MCF 10A (cell line): ENCODE data around the gene SIRPB2. TPM values are rescaled to one million over a fixed set of nuclear protein-coding genes. Genes with fewer than 3 reads are reported as not detected.
A peak's percentile ranks its signal among the peaks of the same experiment; 100 is the strongest.

Experiments
- BruUV-seq: library from RNA; stranded (reverse); fragments of 400-500 nt; replicated peaks from 2 replicates; lab custom pipeline; 2021; lab: Mats Ljungman, UMichigan
- CTCF ChIA-PET: fragments of 300-600 bp; sonication (Branson Sonifier 250); formaldehyde crosslinking; extraction: SDS; loops from one replicate; lab custom pipeline; 2021; ENCODE audit warnings: antibody characterized with exemption, inconsistent platforms; lab: Yijun Ruan, JAX
- POLR2A ChIA-PET: fragments of 300-600, 350-650 bp; sonication (Branson Sonifier 250); formaldehyde crosslinking; extraction: SDS; loops from one replicate; lab custom pipeline; 2020; ENCODE audit warnings: antibody characterized with exemption, inconsistent platforms; lab: Yijun Ruan, JAX
- DNase-seq: peaks from one replicate; pipeline ENCODE4 v3.0.0-alpha.2; 2018; ENCODE audit not compliant: unreplicated experiment
- H3K27ac Mint-ChIP-seq: one replicate; pipeline ENCODE4 v1.8.0; 2022; ENCODE audit warnings: mild to moderate bottlenecking, low read depth, mixed read lengths; ENCODE audit not compliant: unreplicated experiment
- H3K27me3 Mint-ChIP-seq: one replicate; pipeline ENCODE4 v1.8.0; 2022; ENCODE audit warnings: mixed read lengths; ENCODE audit not compliant: insufficient read depth, unreplicated experiment
- H3K36me3 Mint-ChIP-seq: one replicate; pipeline ENCODE4 v1.8.0; 2022; ENCODE audit warnings: mild to moderate bottlenecking, moderate library complexity, mixed read lengths; ENCODE audit not compliant: insufficient read depth, unreplicated experiment
- H3K4me1 Mint-ChIP-seq: one replicate; pipeline ENCODE4 v1.8.0; 2022; ENCODE audit warnings: mixed read lengths; ENCODE audit not compliant: insufficient read depth, unreplicated experiment
- H3K4me3 Mint-ChIP-seq: one replicate; pipeline ENCODE4 v1.8.0; 2022; ENCODE audit warnings: mild to moderate bottlenecking, moderate library complexity, mixed read lengths; ENCODE audit not compliant: unreplicated experiment
- H3K9me3 Mint-ChIP-seq: one replicate; pipeline ENCODE4 v1.8.0; 2022; ENCODE audit warnings: mixed read lengths; ENCODE audit not compliant: unreplicated experiment
- intact Hi-C: fragments of 100-400 bp; cut with micrococcal nuclease; formaldehyde crosslinking; loops from 2 replicates; pipeline ENCODE4 v1.14.1; 2022
- total RNA-seq: library from RNA; stranded (reverse); gene quantifications from 2 replicates; pipeline ENCODE4 v1.2.3, GENCODE V29; 2022
- TF ChIP-seq, protein P1 (sequence below): fragments of 200-600 bp; IDR thresholded peaks from one replicate; pipeline ENCODE4 v1.8.0; 2022; ENCODE audit warnings: antibody characterized with exemption, mild to moderate bottlenecking; ENCODE audit not compliant: unreplicated experiment

The SIRPB2 gene
- total RNA-seq, 1 experiment from 2014 or later: 1.8 TPM

DNA sequence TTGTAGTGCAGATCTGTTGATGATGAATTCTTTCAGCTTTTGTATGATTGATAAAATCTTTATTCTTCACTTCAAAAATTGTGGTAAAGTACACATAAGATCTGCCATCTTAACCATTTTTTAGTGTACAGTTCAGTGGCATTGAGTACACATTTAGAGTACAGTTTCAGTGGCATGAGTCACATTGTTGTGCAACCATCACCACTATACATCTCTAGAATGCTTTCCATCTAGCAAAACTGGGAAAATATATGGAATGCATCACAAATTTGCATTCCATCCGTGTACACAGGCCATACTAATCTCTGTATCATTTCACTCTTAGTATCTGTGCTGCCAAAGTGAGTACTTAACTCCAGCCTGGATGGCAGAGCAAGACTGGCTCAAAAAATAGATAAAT is 37.6 kb upstream of the SIRPB2 start:
- Mint-ChIP-seq H3K9me3 (peaks cover 8% of the 10 kb centered on the region), H3K36me3 (no peaks in the 10 kb centered on the region), H3K27ac (no peak overlapping the region), H3K27me3 (no peaks in the 10 kb centered on the region), H3K4me1 (no peaks in the 10 kb centered on the region), H3K4me3 (no peak overlapping the region)
- peak; percentile 65 for DNase-seq
- no TSS peak for BruUV-seq
- ChIA-PET POLR2A (interaction anchor here (0.6 to 1.1 kb wide), 3 partner anchors 17 to 263 kb away, joined by 3 read pairs; no protein-coding TSS in a partner anchor), CTCF (interaction anchor here (0.9 to 2.4 kb wide), 4 partner anchors 19 to 206 kb away, joined by 3 to 16 read pairs (median 4); no protein-coding TSS in a partner anchor)
- intact Hi-C loops: no loop called here
- TF ChIP-seq, protein P1, sequence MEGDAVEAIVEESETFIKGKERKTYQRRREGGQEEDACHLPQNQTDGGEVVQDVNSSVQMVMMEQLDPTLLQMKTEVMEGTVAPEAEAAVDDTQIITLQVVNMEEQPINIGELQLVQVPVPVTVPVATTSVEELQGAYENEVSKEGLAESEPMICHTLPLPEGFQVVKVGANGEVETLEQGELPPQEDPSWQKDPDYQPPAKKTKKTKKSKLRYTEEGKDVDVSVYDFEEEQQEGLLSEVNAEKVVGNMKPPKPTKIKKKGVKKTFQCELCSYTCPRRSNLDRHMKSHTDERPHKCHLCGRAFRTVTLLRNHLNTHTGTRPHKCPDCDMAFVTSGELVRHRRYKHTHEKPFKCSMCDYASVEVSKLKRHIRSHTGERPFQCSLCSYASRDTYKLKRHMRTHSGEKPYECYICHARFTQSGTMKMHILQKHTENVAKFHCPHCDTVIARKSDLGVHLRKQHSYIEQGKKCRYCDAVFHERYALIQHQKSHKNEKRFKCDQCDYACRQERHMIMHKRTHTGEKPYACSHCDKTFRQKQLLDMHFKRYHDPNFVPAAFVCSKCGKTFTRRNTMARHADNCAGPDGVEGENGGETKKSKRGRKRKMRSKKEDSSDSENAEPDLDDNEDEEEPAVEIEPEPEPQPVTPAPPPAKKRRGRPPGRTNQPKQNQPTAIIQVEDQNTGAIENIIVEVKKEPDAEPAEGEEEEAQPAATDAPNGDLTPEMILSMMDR: no peak

DNA sequence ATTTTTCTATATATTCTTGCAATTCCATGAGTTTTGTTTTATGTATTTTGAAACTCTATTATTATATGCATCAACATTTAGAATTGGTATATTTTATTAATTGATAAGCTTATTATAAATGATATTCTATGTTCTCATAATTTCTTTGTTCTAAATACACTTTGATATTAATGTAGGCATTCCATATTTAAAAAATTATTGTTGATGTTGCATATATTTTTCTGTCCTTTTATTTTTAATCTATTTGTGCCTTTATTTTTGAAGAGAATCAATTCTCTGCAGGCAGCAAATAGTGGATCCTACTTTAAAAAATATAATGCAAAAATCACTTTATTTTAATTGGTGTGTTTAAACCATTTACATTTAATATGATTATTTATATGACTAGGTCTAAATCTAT is 36.7 kb upstream of the SIRPB2 start:
- no peaks in the 10 kb centered on the region for H3K4me1 Mint-ChIP-seq
- no TSS peak for BruUV-seq
- TF ChIP-seq, protein P1: no peak
- H3K36me3 Mint-ChIP-seq: no peaks in the 10 kb centered on the region
- DNase-seq: no peak
- ChIA-PET POLR2A (interaction anchor here (0.8 to 1.2 kb wide), 4 partner anchors 10 to 38 kb away, joined by 3 to 5 read pairs (median 3); no protein-coding TSS in a partner anchor), CTCF (interaction anchor here (1.3 to 2.4 kb wide), 4 partner anchors 19 to 237 kb away, joined by 4 to 16 read pairs (median 7); no protein-coding TSS in a partner anchor)
- H3K27ac Mint-ChIP-seq: no peak overlapping the region
- H3K9me3 Mint-ChIP-seq: peaks cover 8% of the 10 kb centered on the region
- H3K27me3 Mint-ChIP-seq: no peaks in the 10 kb centered on the region
- no peak overlapping the region for H3K4me3 Mint-ChIP-seq
- intact Hi-C loops: no loop called here

DNA sequence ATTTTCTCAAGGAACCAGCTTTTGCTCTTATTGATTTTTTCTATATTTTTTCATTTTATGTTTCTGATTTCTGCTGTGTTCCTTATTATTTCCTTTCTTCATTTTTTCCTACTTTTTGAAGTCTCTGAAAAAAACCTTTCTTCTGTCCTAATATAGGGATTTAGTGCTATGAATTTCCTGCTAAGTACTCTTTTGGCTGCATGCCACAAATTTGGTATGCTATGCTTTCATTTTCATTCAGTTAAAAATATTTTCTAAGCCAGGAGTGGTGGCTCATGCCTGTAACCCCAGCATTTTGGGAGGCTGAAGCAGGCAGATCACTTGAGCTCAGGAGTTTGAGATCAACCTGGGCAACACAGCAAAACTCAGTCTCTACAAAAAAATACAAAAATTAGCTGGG is 35.7 kb upstream of the SIRPB2 start:
- Mint-ChIP-seq H3K4me3 (no peak overlapping the region), H3K4me1 (no peaks in the 10 kb centered on the region), H3K9me3 (peaks cover 8% of the 10 kb centered on the region), H3K36me3 (no peaks in the 10 kb centered on the region), H3K27ac (no peak overlapping the region), H3K27me3 (no peaks in the 10 kb centered on the region)
- intact Hi-C loops: no loop called here
- TF ChIP-seq, protein P1: no peak
- CTCF ChIA-PET: interaction anchor here (0.6 to 2.4 kb wide), 5 partner anchors 17 to 245 kb away, joined by 3 to 16 read pairs (median 6); no protein-coding TSS in a partner anchor
- no TSS peak for BruUV-seq
- DNase-seq: no peak
- POLR2A ChIA-PET: no interaction called here

DNA sequence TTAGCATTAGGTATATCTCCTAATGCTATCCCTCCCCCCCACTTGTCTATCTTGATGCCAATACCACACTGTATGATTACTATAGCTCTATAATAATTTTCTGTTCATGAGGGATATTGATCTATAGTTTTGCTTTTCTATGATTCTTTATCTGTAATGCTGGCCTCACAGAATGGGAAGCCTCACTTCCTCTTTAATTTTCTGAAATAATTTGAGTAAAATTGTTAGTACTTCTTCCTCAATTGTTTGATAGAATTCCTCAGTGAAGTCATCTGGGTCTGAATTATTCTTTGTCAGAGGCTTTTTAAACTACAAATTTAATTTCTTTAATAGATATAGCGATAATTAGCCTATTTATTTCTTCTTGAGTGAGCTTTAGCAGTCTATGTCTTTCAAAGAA is 35.1 kb upstream of the SIRPB2 start:
- Mint-ChIP-seq H3K9me3 (peaks cover 8% of the 10 kb centered on the region), H3K4me1 (no peaks in the 10 kb centered on the region), H3K27ac (no peak overlapping the region), H3K4me3 (no peak overlapping the region), H3K36me3 (no peaks in the 10 kb centered on the region), H3K27me3 (no peaks in the 10 kb centered on the region)
- no TSS peak for BruUV-seq
- TF ChIP-seq, protein P1: no peak
- ChIA-PET POLR2A (interaction anchor here (0.6 kb wide), 1 partner anchor 136 kb away, joined by 3 read pairs; no protein-coding TSS in a partner anchor), CTCF (interaction anchor here (0.6 to 1.8 kb wide), 3 partner anchors 13 to 24 kb away, joined by 3 to 8 read pairs (median 3); no protein-coding TSS in a partner anchor)
- intact Hi-C loops: no loop called here
- DNase-seq: no peak
